Neuronal stem cell (in vitro differentiated cells): Measurements from ENCODE around the gene MLYCD.
A peak's percentile ranks its signal among the peaks of the same experiment; 100 is the strongest.

Experiments used
- DNase-seq: peaks from one replicate; pipeline ENCODE4 v3.0.0-alpha.2; 2013; ENCODE audit warnings: low spot score
- H2AFZ ChIP-seq: one replicate; pipeline ENCODE4 v1.6.1; 2013; ENCODE audit warnings: mild to moderate bottlenecking, low read length, inconsistent platforms
- H2AK5ac ChIP-seq: 2 replicates; pipeline ENCODE4 v1.6.1; 2013; ENCODE audit warnings: low read depth, mild to moderate bottlenecking, inconsistent platforms, low read length, moderate library complexity, mixed read lengths
- H2BK120ac ChIP-seq: 2 replicates; pipeline ENCODE4 v1.6.1; 2013; ENCODE audit warnings: low read depth, mild to moderate bottlenecking, inconsistent platforms, low read length, moderate library complexity, mixed read lengths
- H2BK12ac ChIP-seq: one replicate; pipeline ENCODE4 v1.6.1; 2013; ENCODE audit warnings: low read length, inconsistent platforms
- H2BK15ac ChIP-seq: 2 replicates; pipeline ENCODE4 v1.6.1; 2013; ENCODE audit warnings: mild to moderate bottlenecking, low read length, inconsistent platforms, mixed read lengths
- H2BK5ac ChIP-seq: one replicate; pipeline ENCODE4 v1.6.1; 2013; ENCODE audit warnings: inconsistent platforms, mild to moderate bottlenecking, low read length, moderate library complexity
- H3K14ac ChIP-seq: one replicate; pipeline ENCODE4 v1.6.1; 2013; ENCODE audit warnings: low read length, inconsistent platforms
- H3K18ac ChIP-seq: 2 replicates; pipeline ENCODE4 v1.6.1; 2013; ENCODE audit warnings: low read length, inconsistent platforms
- H3K23ac ChIP-seq: 2 replicates; pipeline ENCODE4 v1.6.1; 2013; ENCODE audit warnings: low read depth, mild to moderate bottlenecking, mixed read lengths, low read length, inconsistent platforms; ENCODE audit not compliant: poor library complexity
- H3K27ac ChIP-seq: replicated peaks from 3 replicates; pipeline ENCODE4 v1.5.1; 2013; ENCODE audit warnings: low read length, inconsistent platforms
- H3K27me3 ChIP-seq, 3 experiments: 2 replicates each; pipeline ENCODE4 v1.6.1; 2013; ENCODE audit warnings: low read length in 3 of 3, mild to moderate bottlenecking in 2 of 3, inconsistent platforms in 1 of 3, low read depth in 1 of 3, mixed read lengths in 1 of 3, moderate library complexity in 1 of 3; ENCODE audit not compliant: control insufficient read depth in 3 of 3, insufficient read depth in 3 of 3
- H3K36me3 ChIP-seq, 2 donors: replicated peaks in 1 of 2; 2 replicates each; pipeline ENCODE4 v1.6.1; 2013; ENCODE audit warnings: low read length in 2 of 2; ENCODE audit not compliant: control insufficient read depth in 2 of 2, insufficient read depth in 2 of 2
- H3K4ac ChIP-seq: 2 replicates; pipeline ENCODE4 v1.6.1; 2013; ENCODE audit warnings: inconsistent platforms, mild to moderate bottlenecking, low read length, moderate library complexity
- H3K4me1 ChIP-seq, 2 donors: 1 replicate in 1 of 2; 2 replicates in 1 of 2; pipeline ENCODE4 v1.6.1; 2013; ENCODE audit warnings: low read length in 2 of 2, low read depth in 1 of 2; ENCODE audit not compliant: control insufficient read depth in 2 of 2, insufficient read depth in 1 of 2
- H3K4me2 ChIP-seq: one replicate; pipeline ENCODE4 v1.6.1; 2013; ENCODE audit warnings: mild to moderate bottlenecking, low read length, inconsistent platforms; ENCODE audit not compliant: insufficient read depth, poor library complexity, severe bottlenecking
- H3K4me3 ChIP-seq, 2 donors: 2 replicates each; pipeline ENCODE4 v1.5.1; 2013; ENCODE audit warnings: low read length in 2 of 2, mild to moderate bottlenecking in 2 of 2, inconsistent platforms in 1 of 2, moderate library complexity in 1 of 2
- H3K79me1 ChIP-seq: one replicate; pipeline ENCODE4 v1.6.1; 2013; ENCODE audit warnings: low read depth, mild to moderate bottlenecking, inconsistent platforms, low read length, moderate library complexity
- H3K9ac ChIP-seq: one replicate; pipeline ENCODE4 v1.6.1; 2013; ENCODE audit warnings: mild to moderate bottlenecking, low read depth, low read length, inconsistent platforms; ENCODE audit not compliant: poor library complexity
- H3K9me3 ChIP-seq, 2 donors: replicated peaks in 1 of 2; 2 replicates each; pipeline versions ENCODE3 to v1.6.1; 2013; ENCODE audit warnings: low read length in 2 of 2, mild to moderate bottlenecking in 2 of 2, inconsistent platforms in 1 of 2, low read depth in 1 of 2, mixed read lengths in 1 of 2, moderate library complexity in 1 of 2; ENCODE audit not compliant: control insufficient read depth in 2 of 2, insufficient read depth in 1 of 2
- H4K8ac ChIP-seq: one replicate; pipeline ENCODE4 v1.6.1; 2013; ENCODE audit warnings: low read depth, mild to moderate bottlenecking, inconsistent platforms, low read length, moderate library complexity
- H4K91ac ChIP-seq: one replicate; pipeline ENCODE4 v1.6.1; 2013; ENCODE audit warnings: low read length, low read depth, mild to moderate bottlenecking, inconsistent platforms; ENCODE audit not compliant: poor library complexity
- WGBS, 2 donors: extraction: QIAGEN DNeasy Blood & Tissue Kit; methylation state at CpG; one replicate each; pipeline ENCODE4 v1.1.7; 2013; ENCODE audit warnings: missing lambda C conversion rate in 2 of 2, mixed read lengths in 1 of 2; ENCODE audit not compliant: insufficient read length in 2 of 2, insufficient replicate concordance in 1 of 2; ENCODE audit errors: extremely low coverage in 2 of 2; 5-methylcytosine and 5-hydroxymethylcytosine counted together

Gene MLYCD

DNA sequence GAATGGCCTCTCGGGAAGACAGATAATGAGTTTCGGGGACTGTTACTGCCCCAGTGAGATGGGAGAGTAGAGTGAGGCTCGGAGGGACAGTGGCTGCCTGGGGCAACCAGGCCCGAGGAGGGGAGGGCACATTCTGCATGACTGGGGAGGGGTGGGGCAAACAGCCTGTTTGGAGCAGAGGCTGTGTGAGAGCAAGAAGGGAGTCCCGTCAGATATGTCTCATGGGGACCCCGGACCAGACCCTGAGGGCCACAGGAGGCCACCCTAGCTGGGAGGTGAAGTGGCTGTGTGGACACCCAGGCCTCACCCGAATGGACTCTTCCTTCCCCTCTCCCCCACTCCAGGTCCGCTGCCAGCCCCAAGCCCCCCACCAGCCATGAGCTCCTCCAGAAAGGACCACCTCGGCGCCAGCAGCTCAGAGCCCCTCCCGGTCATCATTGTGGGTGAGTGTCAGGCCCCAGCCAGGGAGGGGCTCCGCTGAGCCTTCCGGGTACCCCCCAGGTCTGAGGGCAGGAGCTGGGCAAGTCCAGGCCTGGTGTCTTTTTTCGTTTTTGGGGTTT, 58.5 kb downstream of the MLYCD start:
- Histone ChIP-seq H3K18ac (no peak overlapping the region), H2BK120ac (no peak overlapping the region), H3K27me3 (peaks cover 0 to 5% (median 0%) of the 10 kb centered on the region in 3 experiments), H2AFZ (no peak overlapping the region), H3K4ac (peak overlapping the region; percentile 39), H2BK12ac (no peak overlapping the region), H2BK15ac (peak overlapping the region; percentile 73), H3K4me2 (no peak overlapping the region), H3K4me3 (no peak overlapping the region), H3K14ac (no peak overlapping the region), H3K9ac (no peak overlapping the region), H3K27ac (no peak overlapping the region), H4K8ac (peak overlapping the region; percentile 85), H2BK5ac (no peak overlapping the region), H3K4me1 (peaks cover 11 to 22% of the 10 kb centered on the region in 2 donors), H3K79me1 (no peaks in the 10 kb centered on the region), H4K91ac (no peak overlapping the region), H3K9me3 (no peaks in the 10 kb centered on the region), H2AK5ac (peak overlapping the region; percentile 48), H3K36me3 (no peaks in the 10 kb centered on the region), H3K23ac (no peak overlapping the region)
- no CpG with 5 or more reads among the region's 14 CpGs for WGBS, 2 donors
- no peak for DNase-seq

DNA sequence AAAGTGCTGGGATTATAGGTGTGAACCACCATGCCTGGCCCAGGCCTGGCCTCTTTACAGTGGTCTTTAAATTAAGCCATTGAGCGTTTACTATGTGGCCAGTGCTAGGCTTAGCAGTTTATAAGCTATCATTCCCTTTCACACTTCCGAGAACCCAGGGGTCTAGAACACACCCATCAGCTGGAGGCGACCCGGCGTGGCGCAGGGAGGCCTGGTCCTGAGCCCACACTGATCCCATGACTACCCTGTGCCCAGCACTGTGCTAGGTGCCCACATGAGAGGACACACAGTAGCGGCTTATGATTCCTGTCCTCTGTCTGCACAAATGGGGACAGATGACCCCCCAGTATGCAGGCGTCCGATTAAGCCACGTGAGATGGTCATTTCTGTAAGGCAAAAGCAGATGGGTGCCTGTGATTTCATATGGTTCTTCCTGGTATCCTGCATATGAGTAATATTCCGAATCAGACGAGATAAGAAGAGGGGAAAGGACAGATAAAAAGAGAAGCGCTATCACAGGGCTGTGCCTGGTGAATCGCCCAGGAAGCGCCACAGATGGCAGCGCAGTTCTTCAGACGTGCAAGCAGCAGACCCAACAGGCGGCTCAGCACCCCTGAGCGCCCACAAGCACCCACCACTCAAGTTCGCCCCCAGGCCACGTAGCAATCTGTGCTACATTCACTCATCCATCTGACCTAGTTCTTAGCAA, 59.4 kb downstream of the MLYCD start:
- Histone ChIP-seq H3K4me3 (no peak overlapping the region), H3K79me1 (no peaks in the 10 kb centered on the region), H4K91ac (no peak overlapping the region), H3K27me3 (peaks cover 0 to 3% (median 0%) of the 10 kb centered on the region in 3 experiments), H2BK12ac (no peak overlapping the region), H3K23ac (no peak overlapping the region), H3K4ac (no peak overlapping the region), H2BK15ac (no peak overlapping the region), H3K9me3 (no peaks in the 10 kb centered on the region), H3K27ac (no peak overlapping the region), H3K4me1 (peaks cover 9 to 14% of the 10 kb centered on the region in 2 donors), H3K14ac (no peak overlapping the region), H2AK5ac (no peak overlapping the region), H3K36me3 (no peaks in the 10 kb centered on the region), H2BK120ac (no peak overlapping the region), H2AFZ (no peak overlapping the region), H3K4me2 (no peak overlapping the region), H2BK5ac (no peak overlapping the region), H4K8ac (no peak overlapping the region), H3K18ac (no peak overlapping the region), H3K9ac (no peak overlapping the region)
- no peak for DNase-seq
- no CpG with 5 or more reads among the region's 21 CpGs for WGBS, 2 donors

DNA sequence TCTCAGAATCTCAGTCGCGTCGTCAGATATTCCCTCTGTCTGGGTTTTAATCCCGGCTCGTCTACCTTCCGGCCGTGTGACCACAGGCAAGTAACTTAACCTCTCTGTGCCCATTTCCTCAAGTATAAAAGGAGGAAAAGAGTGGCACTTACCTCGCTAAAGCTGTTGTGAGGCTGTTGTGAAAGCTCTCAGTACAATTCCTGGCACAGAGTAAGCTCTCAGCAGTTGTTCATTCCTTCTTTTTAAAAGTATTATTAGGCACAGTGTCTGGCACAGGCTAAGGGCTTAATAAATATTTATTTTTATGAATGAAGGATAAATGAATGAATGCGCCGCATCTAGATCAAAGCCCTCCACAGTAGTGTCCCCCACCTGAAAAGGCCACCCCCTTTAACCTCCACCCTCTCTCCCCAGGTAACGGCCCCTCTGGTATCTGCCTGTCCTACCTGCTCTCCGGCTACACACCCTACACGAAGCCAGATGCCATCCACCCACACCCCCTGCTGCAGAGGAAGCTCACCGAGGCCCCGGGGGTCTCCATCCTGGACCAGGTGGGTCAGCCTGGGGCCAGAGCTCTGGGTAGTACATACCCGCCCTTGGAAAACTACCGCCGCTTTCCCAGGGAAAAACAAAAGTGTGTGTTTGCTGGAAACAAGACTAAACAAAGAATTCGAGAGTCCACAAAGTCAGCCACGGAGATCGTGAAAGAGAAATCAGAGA, 60.1 kb downstream of the MLYCD start:
- no peak overlapping the region for H3K4me2 ChIP-seq
- H2BK12ac ChIP-seq, result no peak overlapping the region
- no peak overlapping the region for H2BK5ac ChIP-seq
- H2AFZ ChIP-seq, result no peak overlapping the region
- no peak overlapping the region for H4K8ac ChIP-seq
- no peak overlapping the region for H3K4me3 ChIP-seq
- H3K27ac ChIP-seq, result no peak overlapping the region
- H3K4me1 ChIP-seq, result peaks cover 6 to 7% of the 10 kb centered on the region in 2 donors
- H2BK120ac ChIP-seq, result no peak overlapping the region
- H3K4ac ChIP-seq, result no peak overlapping the region
- no peak overlapping the region for H3K9ac ChIP-seq
- no peak for DNase-seq
- no peaks in the 10 kb centered on the region for H3K79me1 ChIP-seq
- H3K27me3 ChIP-seq, result peaks cover 0 to 3% (median 0%) of the 10 kb centered on the region in 3 experiments
- no peaks in the 10 kb centered on the region for H3K9me3 ChIP-seq
- H3K18ac ChIP-seq, result no peak overlapping the region
- H3K36me3 ChIP-seq, result no peaks in the 10 kb centered on the region
- H2BK15ac ChIP-seq, result no peak overlapping the region
- no peak overlapping the region for H3K14ac ChIP-seq
- H4K91ac ChIP-seq, result no peak overlapping the region
- H2AK5ac ChIP-seq, result no peak overlapping the region
- H3K23ac ChIP-seq, result no peak overlapping the region
- no CpG with 5 or more reads among the region's 21 CpGs for WGBS, 2 donors
